Stimulated activated CD8-positive, alpha-beta memory T cell treated with anti-CD3 and anti-CD28 coated beads, Interleukin-12 subunit alpha, Interleukin-12 subunit beta, amount 100 ng/mL, for 4 hours (primary cell): ENCODE results near the gene USP38.

Experiments
- DNase-seq: peaks from one replicate; pipeline ENCODE4 v3.0.0-alpha.2; 2020; ENCODE audit warnings: low read depth

The USP38 gene

DNA sequence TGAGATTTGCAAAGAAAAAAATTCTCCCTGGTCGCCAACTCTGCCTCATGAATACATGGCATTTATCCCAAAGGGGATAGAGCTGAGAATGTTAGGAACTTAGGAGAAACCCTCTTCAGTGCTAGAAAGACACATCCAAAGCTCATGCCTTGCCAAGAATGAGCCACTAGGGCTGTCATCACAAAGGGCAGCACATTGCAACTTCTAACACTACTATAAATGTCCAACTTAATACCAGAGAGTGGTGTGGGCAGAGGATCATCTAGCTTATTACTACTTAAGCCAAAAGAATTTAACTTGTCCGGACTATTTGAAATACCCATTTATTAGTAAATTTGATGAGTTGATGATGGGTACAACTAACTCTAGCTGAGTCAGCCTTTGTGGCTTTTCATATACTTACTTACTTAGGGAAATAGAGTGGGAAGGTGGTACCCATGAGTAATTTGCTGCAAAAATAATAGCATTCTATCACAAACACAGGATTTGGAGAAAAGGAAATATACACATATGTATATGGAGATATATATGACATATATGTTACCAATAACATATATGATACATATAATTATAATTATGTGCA lies 85.6 kb downstream of the USP38 start:
- no peak for DNase-seq
